Astrocyte (in vitro differentiated cells and primary cell): ENCODE results near the gene RGS19.

ENCODE experiments used
- EZH2 ChIP-seq: IDR thresholded peaks from 2 replicates; pipeline ENCODE4 v1.6.1; 2012; ENCODE audit warnings: mild to moderate bottlenecking, low read length, inconsistent platforms; ENCODE audit not compliant: insufficient read depth
- TF ChIP-seq, protein P1 (sequence below): IDR thresholded peaks from 2 replicates; pipeline ENCODE4 v1.5.1; 2011; ENCODE audit warnings: low read depth, mild to moderate bottlenecking, inconsistent platforms, low read length, moderate library complexity; ENCODE audit not compliant: insufficient read depth

- TF ChIP-seq, protein P1, sequence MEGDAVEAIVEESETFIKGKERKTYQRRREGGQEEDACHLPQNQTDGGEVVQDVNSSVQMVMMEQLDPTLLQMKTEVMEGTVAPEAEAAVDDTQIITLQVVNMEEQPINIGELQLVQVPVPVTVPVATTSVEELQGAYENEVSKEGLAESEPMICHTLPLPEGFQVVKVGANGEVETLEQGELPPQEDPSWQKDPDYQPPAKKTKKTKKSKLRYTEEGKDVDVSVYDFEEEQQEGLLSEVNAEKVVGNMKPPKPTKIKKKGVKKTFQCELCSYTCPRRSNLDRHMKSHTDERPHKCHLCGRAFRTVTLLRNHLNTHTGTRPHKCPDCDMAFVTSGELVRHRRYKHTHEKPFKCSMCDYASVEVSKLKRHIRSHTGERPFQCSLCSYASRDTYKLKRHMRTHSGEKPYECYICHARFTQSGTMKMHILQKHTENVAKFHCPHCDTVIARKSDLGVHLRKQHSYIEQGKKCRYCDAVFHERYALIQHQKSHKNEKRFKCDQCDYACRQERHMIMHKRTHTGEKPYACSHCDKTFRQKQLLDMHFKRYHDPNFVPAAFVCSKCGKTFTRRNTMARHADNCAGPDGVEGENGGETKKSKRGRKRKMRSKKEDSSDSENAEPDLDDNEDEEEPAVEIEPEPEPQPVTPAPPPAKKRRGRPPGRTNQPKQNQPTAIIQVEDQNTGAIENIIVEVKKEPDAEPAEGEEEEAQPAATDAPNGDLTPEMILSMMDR = no peak
- no peak for TF ChIP-seq EZH2
Observed at GRCh38 chr20:64113796-64114355, 34.6 kb upstream of the RGS19 start.
